ENCODE data around the gene LY86.

The LY86 gene

GRCh38 chr6:6588064-6588923 lies at the start of gene LY86:
Gene LY86, plus strand, starts transcription at chr6:6588720. Its CDS starts 15 bp downstream, at chr6:6588735.
- DNase-seq, result peak in 1 of 2 donors; percentile 27

DNA sequence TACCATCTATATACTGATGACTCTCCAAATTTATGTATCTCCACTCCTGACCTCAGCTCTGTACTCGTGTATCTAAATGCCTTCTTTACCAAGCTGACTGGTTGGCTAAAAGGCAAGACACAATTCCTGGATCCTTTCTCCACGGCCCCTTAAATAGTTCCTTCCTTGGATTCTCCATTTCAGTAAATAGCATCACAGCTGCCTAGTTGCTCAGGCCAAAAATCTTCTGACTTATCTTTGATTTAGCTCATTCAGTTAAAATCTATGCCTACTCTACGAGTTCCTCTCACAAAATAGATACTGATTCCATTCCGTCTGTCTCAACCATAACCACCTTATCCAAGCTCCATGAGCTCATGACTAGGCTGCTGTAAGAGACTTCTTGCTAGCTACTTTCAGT lies 49.5 kb upstream of the LY86 start:
- DNase-seq, result no peak

DNA sequence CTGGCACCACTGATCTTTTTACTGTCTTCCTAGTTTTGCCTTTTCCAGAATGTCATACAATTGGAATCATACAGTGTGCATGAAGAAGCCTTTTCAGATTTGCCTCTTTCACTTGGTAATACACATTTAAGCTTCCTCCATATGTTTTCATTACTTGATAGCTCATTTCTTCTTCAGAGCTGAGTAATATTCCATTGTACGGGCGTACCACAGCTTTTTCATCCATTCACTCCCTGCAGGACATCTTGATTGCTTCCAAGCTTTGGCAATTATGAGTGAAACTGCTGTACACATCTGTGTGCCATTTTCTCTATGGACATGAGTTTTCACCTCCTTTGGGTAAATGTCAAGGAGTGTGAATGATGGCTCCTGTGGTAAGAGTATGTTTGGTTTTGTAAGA lies 46.2 kb upstream of the LY86 start:
- DNase-seq, result no peak

DNA sequence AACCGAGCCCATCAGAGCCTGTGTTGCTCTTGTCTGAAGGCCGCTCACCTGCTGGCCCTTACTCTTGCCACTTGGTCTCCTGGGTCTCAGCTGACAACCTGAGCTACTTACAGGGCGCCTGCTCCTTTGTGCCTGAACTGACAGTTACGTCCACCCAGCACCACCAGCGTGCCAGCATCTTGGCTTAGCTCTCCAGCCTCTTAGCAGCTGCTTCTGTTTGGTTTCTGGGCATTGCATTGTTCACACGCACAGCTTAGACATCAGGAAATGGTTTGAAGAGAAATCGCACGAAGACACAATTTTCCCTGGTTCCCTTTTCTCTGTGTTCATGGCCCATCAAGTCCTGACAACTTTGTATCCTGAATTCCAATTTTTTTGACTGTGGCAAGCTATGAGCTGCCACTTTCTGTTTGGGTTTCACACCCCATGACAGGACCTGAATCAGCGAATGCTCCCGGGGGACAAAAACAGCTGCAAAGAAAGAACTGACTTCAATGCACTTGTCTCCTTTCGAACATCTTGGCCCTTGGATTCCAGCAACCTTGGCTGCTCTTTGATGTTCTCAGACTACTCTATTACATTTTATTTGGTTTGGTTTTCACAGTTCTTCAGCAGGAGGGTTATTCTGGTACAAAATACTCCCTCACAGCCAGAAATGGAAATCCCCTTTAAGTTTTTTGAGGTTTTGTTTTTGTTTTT lies 45.2 kb upstream of the LY86 start:
- no peak for DNase-seq

GRCh38 chr6:6545616-6546317 lies 42.8 kb upstream of the LY86 start:
- no peak for DNase-seq

DNA sequence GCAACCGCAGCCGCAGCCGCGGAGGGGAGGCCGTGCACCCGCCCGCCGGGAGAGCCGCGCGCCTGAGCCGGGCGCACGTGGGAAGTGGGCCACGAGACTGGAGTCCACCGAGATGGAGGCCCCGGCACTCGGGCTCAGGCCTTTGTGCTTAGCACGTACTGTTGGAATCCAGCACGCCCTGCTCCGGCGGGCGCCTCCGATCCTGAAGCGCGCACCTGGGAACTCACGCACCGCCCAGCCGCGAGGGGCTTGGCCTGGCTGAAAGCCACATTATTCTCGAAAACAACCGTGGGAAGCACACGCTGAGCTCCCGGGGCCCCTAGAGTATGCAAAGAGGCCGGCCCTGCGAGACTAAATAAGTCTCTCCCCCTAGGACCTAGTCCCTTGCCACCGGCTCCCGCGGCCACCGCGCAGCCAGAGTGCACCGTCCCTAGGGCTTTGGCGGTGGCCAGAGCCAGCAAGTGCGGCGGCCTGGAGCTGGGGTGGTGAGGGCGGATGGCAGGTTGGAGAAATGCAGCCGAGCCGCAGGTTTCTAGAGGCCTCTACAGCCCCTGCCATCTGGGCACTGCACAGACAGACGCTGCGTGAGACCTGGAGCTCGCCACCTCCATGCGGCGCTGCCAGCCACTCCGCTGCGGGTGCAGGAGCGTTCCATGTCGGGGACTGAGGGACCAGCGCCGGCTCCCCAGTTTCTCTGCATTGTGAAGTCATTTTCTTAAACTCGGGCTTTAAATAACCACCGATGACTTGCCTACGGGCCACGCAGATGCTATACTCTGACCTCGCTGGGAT lies 42.0 kb upstream of the LY86 start:
- DNase-seq, result peak in 1 of 2 donors; percentile 94

- DNase-seq, result peak; percentile 88 to 94
These were observed 41.2 kb upstream of the LY86 start for GRCh38 chr6:6547110-6547879.

DNA sequence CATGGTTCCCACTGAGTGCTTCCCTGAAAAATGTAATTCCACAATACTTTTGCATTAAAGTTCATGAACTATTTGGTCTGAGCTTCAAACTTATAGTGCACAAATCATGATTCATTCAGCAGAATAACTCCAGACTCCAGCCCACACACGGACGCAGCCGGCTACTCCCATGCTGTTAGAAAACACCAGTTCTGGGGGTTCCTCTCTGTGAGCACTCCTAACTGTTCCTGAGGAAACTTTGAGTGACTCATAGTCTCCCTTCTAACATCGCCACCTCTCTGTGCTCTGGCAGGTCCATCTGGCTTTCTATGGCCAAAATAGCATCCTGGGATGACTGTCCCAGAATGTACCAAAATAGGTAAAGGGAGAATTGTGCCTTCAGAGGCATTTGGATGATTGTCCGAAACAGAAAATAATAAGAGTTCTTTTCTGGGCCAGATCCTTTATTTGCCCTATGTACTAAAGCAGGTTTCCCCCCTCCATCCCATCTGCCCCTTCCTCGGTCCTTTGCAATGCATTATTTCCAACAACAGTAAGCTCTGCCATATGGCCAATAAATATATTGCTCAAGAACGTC lies 32.3 kb upstream of the LY86 start:
- peak in 1 of 2 donors; percentile 73 for DNase-seq

GRCh38 chr6:6556738-6557503 lies 31.6 kb upstream of the LY86 start:
- DNase-seq, result peak; percentile 11 to 16

DNA sequence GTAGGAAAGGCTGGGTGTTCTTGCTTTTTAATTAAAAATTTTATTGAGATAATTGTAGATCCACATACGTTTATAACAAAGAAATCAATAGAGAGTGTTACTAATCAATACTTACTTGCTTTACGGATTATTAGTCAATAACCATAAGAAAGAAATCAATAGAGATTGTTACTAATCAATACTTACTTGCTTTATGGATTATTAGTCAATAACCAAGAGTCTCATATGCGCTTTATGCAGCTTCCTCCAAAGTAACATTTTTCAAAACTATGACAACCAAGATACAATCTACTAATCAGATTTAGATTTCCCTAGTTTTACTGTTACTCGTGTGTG lies 31.0 kb upstream of the LY86 start:
- DNase-seq, result no peak

DNA sequence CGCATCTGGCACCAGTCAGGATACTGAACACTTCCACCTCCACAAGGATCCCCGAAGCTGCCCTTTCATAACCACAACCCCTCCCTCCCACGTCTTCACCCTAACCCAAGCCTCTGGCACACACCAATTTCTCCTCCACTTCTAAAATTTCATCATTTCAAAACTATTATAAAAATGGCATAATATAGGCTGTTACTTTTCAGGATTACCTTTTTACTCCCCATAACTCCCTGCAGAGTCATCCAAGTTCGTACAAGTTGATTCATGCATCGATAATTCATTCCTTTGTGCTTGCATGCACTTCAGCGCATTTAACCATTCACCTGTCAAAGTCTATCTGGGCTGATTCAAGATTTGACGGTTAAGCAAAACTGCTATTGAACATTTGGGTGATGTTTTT lies 30.6 kb upstream of the LY86 start:
- DNase-seq, result no peak

DNA sequence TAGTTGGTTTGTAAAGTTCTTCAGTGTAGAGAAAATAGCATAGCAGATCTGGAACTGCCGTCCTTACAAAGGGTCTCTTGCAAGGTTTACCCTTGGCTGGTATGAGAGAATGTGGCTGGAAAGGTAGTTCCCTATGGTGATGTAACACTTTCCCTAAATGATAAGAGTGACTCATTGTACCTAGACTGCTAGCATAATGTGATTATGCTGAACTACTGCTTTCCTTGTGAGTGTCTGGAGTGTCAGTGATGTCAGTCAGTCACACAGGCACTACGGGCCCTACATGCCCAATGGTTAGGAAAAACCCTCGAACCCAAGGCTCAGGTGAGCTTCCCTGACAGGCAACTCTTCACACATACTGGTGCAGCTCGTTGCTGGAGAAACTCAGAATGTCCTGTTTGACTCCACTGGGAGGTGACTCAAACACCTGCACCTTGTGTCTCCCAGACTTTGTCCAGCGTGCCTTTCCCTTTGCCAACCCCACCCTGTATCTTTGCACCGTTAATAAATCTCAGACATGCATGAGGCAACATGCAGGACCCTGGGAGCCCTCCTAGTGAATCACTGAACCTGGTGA lies 28.4 kb upstream of the LY86 start:
- DNase-seq, result peak in 1 of 2 donors; percentile 21

- DNase-seq, result no peak
These were observed 27.6 kb upstream of the LY86 start for GRCh38 chr6:6560909-6561308.

DNA sequence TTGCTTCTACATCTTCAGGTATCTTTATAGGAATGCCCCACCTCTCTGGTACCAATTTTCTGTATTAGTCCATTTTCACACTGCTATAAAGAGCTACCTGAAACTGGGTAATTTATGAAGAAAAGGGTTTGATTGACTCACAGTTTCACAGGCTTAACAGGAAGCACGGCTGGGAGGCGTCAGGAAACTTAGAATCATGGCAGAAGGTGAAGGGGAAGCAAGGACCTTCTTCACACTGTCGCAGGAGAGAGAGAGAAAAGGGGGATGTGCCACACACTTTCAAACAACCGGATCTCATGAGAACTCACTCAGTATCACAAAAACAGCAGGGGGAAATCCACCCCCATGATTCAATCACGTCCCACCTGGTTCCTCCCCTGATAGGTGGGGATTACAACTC lies 24.4 kb upstream of the LY86 start:
- DNase-seq, result no peak

GRCh38 chr6:6565069-6565468 lies 23.5 kb upstream of the LY86 start:
- no peak for DNase-seq

DNA sequence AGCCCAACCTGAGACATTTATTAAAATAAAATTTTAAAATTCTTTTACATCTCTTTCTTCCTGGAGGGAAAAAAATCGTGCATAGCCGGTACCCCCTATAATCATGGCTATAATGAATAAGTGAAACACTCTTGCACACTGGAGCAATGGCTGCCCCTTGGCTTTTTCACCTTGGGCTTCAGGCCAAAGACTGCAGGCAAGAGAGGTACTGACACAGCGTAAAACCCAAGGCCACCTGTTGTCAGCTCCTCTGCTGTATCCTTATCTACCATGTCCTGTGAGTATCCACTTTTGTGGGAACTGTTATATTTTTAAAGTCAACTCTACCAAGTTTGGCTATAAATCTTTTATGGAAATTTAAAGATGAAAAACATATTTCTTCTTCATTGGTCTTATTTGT lies 23.0 kb upstream of the LY86 start:
- DNase-seq, result no peak

DNA sequence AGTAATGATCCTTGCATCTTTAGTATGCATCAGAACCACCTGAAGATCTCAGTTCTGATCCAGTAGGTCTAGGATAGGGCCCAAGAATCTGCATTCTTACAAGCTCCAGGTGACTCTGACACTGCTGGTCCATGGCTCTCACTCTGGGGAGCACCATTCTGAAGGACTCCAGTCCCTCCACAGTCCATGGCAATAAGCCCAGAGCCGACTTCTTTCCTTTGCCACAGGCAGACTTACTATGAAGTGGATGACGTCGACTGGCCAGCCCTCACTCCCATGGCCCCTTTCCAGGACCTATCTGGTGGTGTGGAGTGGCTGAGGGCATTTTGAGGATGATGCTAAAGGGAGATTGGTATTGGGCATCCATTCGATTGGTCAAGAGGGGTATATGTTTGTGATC lies 21.8 kb upstream of the LY86 start:
- DNase-seq, result no peak

DNA sequence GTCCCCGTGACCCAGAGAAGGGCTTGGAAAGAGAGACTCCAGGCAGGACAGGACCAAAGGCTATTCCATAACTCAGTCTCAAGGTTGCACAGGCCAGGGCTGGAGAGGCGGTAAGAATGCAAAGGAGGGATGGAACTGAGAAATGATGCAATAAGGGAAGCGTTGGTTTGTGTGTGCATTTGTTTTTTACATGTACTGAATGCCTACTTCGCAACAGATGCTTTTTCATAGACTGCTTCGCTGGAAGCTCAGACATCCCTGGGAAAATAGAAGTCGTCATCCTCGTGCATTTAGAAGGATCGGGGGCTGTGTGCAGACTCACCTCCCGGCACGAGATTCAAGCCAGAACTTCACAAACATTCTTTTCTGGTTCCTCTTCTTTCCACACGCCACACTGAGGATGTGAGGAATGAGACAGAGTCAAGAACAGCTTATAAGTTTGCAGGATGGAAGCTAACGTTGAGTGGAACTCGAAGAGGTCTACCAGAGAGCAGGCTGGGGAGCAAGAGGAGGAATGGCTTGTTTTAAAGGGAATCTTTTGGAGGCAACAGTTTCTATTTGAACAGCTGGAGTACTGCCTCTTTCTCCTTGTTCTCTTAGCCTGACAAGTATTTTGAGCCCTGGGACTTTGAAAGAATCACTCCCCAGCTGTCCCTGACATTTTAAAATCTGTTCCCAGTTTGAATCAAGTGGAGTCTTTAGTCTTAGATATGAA lies 19.3 kb upstream of the LY86 start:
- DNase-seq, result no peak

DNA sequence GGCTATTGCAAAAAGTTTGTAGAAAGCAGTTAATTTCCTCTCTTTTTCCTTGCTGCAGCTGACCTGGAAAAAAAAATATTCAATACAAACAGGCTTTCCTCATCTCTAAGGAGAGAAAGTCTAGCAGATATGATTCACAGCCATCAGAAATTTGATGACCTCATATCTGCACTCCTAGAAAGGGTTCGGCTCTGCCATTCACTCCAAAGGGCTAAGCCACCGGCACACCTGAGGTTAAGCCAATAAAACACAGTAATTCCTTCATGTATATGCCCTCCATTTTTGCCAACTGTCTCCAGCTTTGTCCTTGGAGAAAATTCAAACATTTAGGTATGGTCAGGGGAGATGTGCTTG lies 18.7 kb upstream of the LY86 start:
- DNase-seq, result no peak
